Neural progenitor cell (in vitro differentiated cells): Measurements from ENCODE around the gene PDGFD. TPM values are rescaled to one million over a fixed set of nuclear protein-coding genes. Genes with fewer than 3 reads are reported as not detected.

Source experiments
- DNase-seq: peaks from one replicate; pipeline ENCODE4 v3.0.0-alpha.2; 2016; ENCODE audit warnings: low spot score
- H2AFZ ChIP-seq: fragments of 200-600 bp; sonication (generic); replicated peaks from 2 replicates; pipeline ENCODE4 v1.6.1; 2016; ENCODE audit warnings: antibody characterized with exemption
- H3F3A ChIP-seq: fragments of 200-600 bp; sonication (generic); 2 replicates; pipeline ENCODE4 v1.6.1; 2016; ENCODE audit warnings: antibody characterized with exemption, low read depth
- H3K27ac ChIP-seq: fragments of 200-600 bp; sonication (generic); 2 replicates; pipeline ENCODE4 v1.5.1; 2016; ENCODE audit warnings: mild to moderate bottlenecking
- H3K27me3 ChIP-seq: fragments of 200-600 bp; sonication (generic); 2 replicates; pipeline ENCODE4 v1.6.1; 2016; ENCODE audit warnings: mild to moderate bottlenecking, moderate library complexity
- H3K36me3 ChIP-seq: fragments of 200-600 bp; sonication (generic); 2 replicates; pipeline ENCODE4 v1.5.1; 2016
- H3K4me1 ChIP-seq: fragments of 200-600 bp; sonication (generic); 2 replicates; pipeline ENCODE4 v1.6.1; 2016; ENCODE audit warnings: mixed run types
- H3K4me2 ChIP-seq: fragments of 200-600 bp; sonication (generic); 2 replicates; pipeline ENCODE4 v1.6.1; 2016
- H3K4me3 ChIP-seq: fragments of 200-600 bp; sonication (generic); 2 replicates; pipeline ENCODE4 v1.5.1; 2016
- H3K79me2 ChIP-seq: fragments of 200-600 bp; sonication (generic); 2 replicates; pipeline ENCODE4 v1.6.1; 2016; ENCODE audit warnings: low read depth
- H3K9ac ChIP-seq: fragments of 200-600 bp; sonication (generic); 2 replicates; pipeline ENCODE4 v1.6.1; 2016
- H3K9me3 ChIP-seq: fragments of 200-600 bp; sonication (generic); 2 replicates; pipeline ENCODE4 v1.5.1; 2016; ENCODE audit warnings: low read depth
- H4K20me1 ChIP-seq: fragments of 200-600 bp; sonication (generic); 2 replicates; pipeline ENCODE4 v1.6.1; 2016; ENCODE audit warnings: low read depth
- H3K27ac Mint-ChIP-seq: 3 replicates; pipeline ENCODE4 v1.8.0; 2021; ENCODE audit warnings: mixed read lengths
- H3K27me3 Mint-ChIP-seq: 2 replicates; pipeline ENCODE4 v1.8.0; 2022; ENCODE audit warnings: low read depth, mild to moderate bottlenecking, inconsistent platforms, moderate library complexity, mixed read lengths; ENCODE audit not compliant: insufficient read depth
- H3K36me3 Mint-ChIP-seq: 3 replicates; pipeline ENCODE4 v1.8.0; 2021; ENCODE audit warnings: mixed read lengths
- H3K4me1 Mint-ChIP-seq: 3 replicates; pipeline ENCODE4 v1.8.0; 2021; ENCODE audit warnings: mixed read lengths
- H3K4me3 Mint-ChIP-seq: 3 replicates; pipeline ENCODE4 v1.8.0; 2021; ENCODE audit warnings: mild to moderate bottlenecking, moderate library complexity, mixed read lengths
- H3K9me3 Mint-ChIP-seq: 3 replicates; pipeline ENCODE4 v1.8.0; 2020; ENCODE audit warnings: mixed read lengths
- CTCF ChIP-seq: fragments of 200-600 bp; sonication (generic); IDR thresholded peaks from 2 replicates; pipeline ENCODE4 v1.5.1; 2017; ENCODE audit warnings: antibody characterized with exemption, mild to moderate bottlenecking
- EZH2 ChIP-seq: fragments of 200-600 bp; sonication (generic); IDR thresholded peaks from 2 replicates; pipeline ENCODE4 v1.6.1; 2017; ENCODE audit warnings: antibody characterized with exemption, mild to moderate bottlenecking, moderate library complexity
- EZH2phosphoT487 ChIP-seq: fragments of 200-600 bp; sonication (generic); IDR thresholded peaks from 2 replicates; pipeline ENCODE4 v1.6.1; 2017; ENCODE audit warnings: antibody characterized with exemption
- total RNA-seq: library from RNA; depleted of rRNA; stranded (reverse); fragments of >200 nt; gene quantifications from 2 replicates; pipeline ENCODE4 v1.2.3, GENCODE V29; 2015; ENCODE audit warnings: low replicate concordance

Gene PDGFD
- total RNA-seq, 1 donor from 2014 or later: 3.7 TPM

GRCh38 chr11:104200688-104201087, 36.7 kb upstream of the PDGFD start:
- no peak for DNase-seq
- Histone ChIP-seq H3K4me2 (no peak overlapping the region), H3K79me2 (no peaks in the 10 kb centered on the region), H3K4me1 (no peaks in the 10 kb centered on the region), H2AFZ (no peak overlapping the region), H3K27me3 (no peaks in the 10 kb centered on the region), H3K4me3 (no peak overlapping the region), H3F3A (no peaks in the 10 kb centered on the region), H4K20me1 (no peaks in the 10 kb centered on the region), H3K36me3 (no peaks in the 10 kb centered on the region), H3K9ac (no peak overlapping the region), H3K27ac (no peak overlapping the region), H3K9me3 (no peaks in the 10 kb centered on the region)
- H3K27ac Mint-ChIP-seq: no peak overlapping the region
- H3K36me3 Mint-ChIP-seq: no peaks in the 10 kb centered on the region
- H3K4me3 Mint-ChIP-seq: no peak overlapping the region
- TF ChIP-seq CTCF (no peak), EZH2 (no peak), EZH2phosphoT487 (no peak)
- H3K27me3 Mint-ChIP-seq: no peaks in the 10 kb centered on the region
- no peaks in the 10 kb centered on the region for H3K4me1 Mint-ChIP-seq
- peaks cover 2% of the 10 kb centered on the region for H3K9me3 Mint-ChIP-seq

GRCh38 chr11:104199053-104199452, 35.1 kb upstream of the PDGFD start:
- H3F3A ChIP-seq: no peaks in the 10 kb centered on the region
- DNase-seq: no peak
- Mint-ChIP-seq H3K36me3 (no peaks in the 10 kb centered on the region), H3K4me3 (no peak overlapping the region), H3K27ac (no peak overlapping the region), H3K9me3 (peaks cover 2% of the 10 kb centered on the region), H3K4me1 (no peaks in the 10 kb centered on the region), H3K27me3 (no peaks in the 10 kb centered on the region)
- H3K9me3 ChIP-seq: no peaks in the 10 kb centered on the region
- no peak overlapping the region for H3K4me2 ChIP-seq
- H3K27ac ChIP-seq: no peak overlapping the region
- TF ChIP-seq EZH2phosphoT487 (no peak), CTCF (no peak), EZH2 (no peak)
- no peaks in the 10 kb centered on the region for H4K20me1 ChIP-seq
- no peak overlapping the region for H3K9ac ChIP-seq
- no peak overlapping the region for H3K4me3 ChIP-seq
- H3K4me1 ChIP-seq: no peaks in the 10 kb centered on the region
- H3K36me3 ChIP-seq: no peaks in the 10 kb centered on the region
- H2AFZ ChIP-seq: no peak overlapping the region
- H3K27me3 ChIP-seq: no peaks in the 10 kb centered on the region
- no peaks in the 10 kb centered on the region for H3K79me2 ChIP-seq

- no peak overlapping the region for H3K4me3 ChIP-seq
- H4K20me1 ChIP-seq: no peaks in the 10 kb centered on the region
- Mint-ChIP-seq H3K27me3 (no peaks in the 10 kb centered on the region), H3K36me3 (no peaks in the 10 kb centered on the region), H3K4me3 (no peak overlapping the region), H3K27ac (no peak overlapping the region), H3K4me1 (no peaks in the 10 kb centered on the region), H3K9me3 (peaks cover 3% of the 10 kb centered on the region)
- H3K27ac ChIP-seq: no peak overlapping the region
- no peak overlapping the region for H3K4me2 ChIP-seq
- no peaks in the 10 kb centered on the region for H3K36me3 ChIP-seq
- no peaks in the 10 kb centered on the region for H3K79me2 ChIP-seq
- H3K27me3 ChIP-seq: no peaks in the 10 kb centered on the region
- DNase-seq: no peak
- no peak overlapping the region for H2AFZ ChIP-seq
- TF ChIP-seq EZH2: no peak
- no peak for TF ChIP-seq CTCF
- TF ChIP-seq EZH2phosphoT487: no peak
- no peaks in the 10 kb centered on the region for H3K9me3 ChIP-seq
- no peak overlapping the region for H3K9ac ChIP-seq
- H3K4me1 ChIP-seq: no peaks in the 10 kb centered on the region
- no peaks in the 10 kb centered on the region for H3F3A ChIP-seq
Measured at GRCh38 chr11:104198576-104198975, 34.6 kb upstream of the PDGFD start.

GRCh38 chr11:104191124-104191523, 27.2 kb upstream of the PDGFD start:
- Histone ChIP-seq H3K9me3 (no peaks in the 10 kb centered on the region), H3K4me3 (no peak overlapping the region)
- H3K27ac Mint-ChIP-seq: no peak overlapping the region

More at GRCh38 chr11:104191124-104191523, 27.2 kb upstream of the PDGFD start:
- Histone ChIP-seq H3F3A (no peaks in the 10 kb centered on the region), H3K4me2 (no peak overlapping the region), H3K9ac (no peak overlapping the region), H3K4me1 (no peaks in the 10 kb centered on the region), H3K27ac (no peak overlapping the region), H4K20me1 (no peaks in the 10 kb centered on the region), H3K79me2 (no peaks in the 10 kb centered on the region), H3K27me3 (no peaks in the 10 kb centered on the region), H2AFZ (no peak overlapping the region), H3K36me3 (no peaks in the 10 kb centered on the region)
- TF ChIP-seq EZH2 (no peak), EZH2phosphoT487 (no peak), CTCF (no peak)
- H3K9me3 Mint-ChIP-seq: peaks cover 5% of the 10 kb centered on the region
- H3K4me1 Mint-ChIP-seq: no peaks in the 10 kb centered on the region
- peaks cover 3% of the 10 kb centered on the region for H3K27me3 Mint-ChIP-seq
- no peaks in the 10 kb centered on the region for H3K36me3 Mint-ChIP-seq
- DNase-seq: no peak
- H3K4me3 Mint-ChIP-seq: no peak overlapping the region
